Neural progenitor cell (in vitro differentiated cells): ENCODE measurements around the gene SPART. TPM values are rescaled to one million over a fixed set of nuclear protein-coding genes. Genes with fewer than 3 reads are reported as not detected.
A peak's percentile ranks its signal among the peaks of the same experiment; 100 is the strongest.

ENCODE experiments used
- DNase-seq: peaks from one replicate; pipeline ENCODE4 v3.0.0-alpha.2; 2016; ENCODE audit warnings: low spot score
- H2AFZ ChIP-seq: fragments of 200-600 bp; sonication (generic); replicated peaks from 2 replicates; pipeline ENCODE4 v1.6.1; 2016; ENCODE audit warnings: antibody characterized with exemption
- H3F3A ChIP-seq: fragments of 200-600 bp; sonication (generic); 2 replicates; pipeline ENCODE4 v1.6.1; 2016; ENCODE audit warnings: antibody characterized with exemption, low read depth
- H3K27ac ChIP-seq: fragments of 200-600 bp; sonication (generic); 2 replicates; pipeline ENCODE4 v1.5.1; 2016; ENCODE audit warnings: mild to moderate bottlenecking
- H3K27me3 ChIP-seq: fragments of 200-600 bp; sonication (generic); 2 replicates; pipeline ENCODE4 v1.6.1; 2016; ENCODE audit warnings: mild to moderate bottlenecking, moderate library complexity
- H3K36me3 ChIP-seq: fragments of 200-600 bp; sonication (generic); 2 replicates; pipeline ENCODE4 v1.5.1; 2016
- H3K4me1 ChIP-seq: fragments of 200-600 bp; sonication (generic); 2 replicates; pipeline ENCODE4 v1.6.1; 2016; ENCODE audit warnings: mixed run types
- H3K4me2 ChIP-seq: fragments of 200-600 bp; sonication (generic); 2 replicates; pipeline ENCODE4 v1.6.1; 2016
- H3K4me3 ChIP-seq: fragments of 200-600 bp; sonication (generic); 2 replicates; pipeline ENCODE4 v1.5.1; 2016
- H3K79me2 ChIP-seq: fragments of 200-600 bp; sonication (generic); 2 replicates; pipeline ENCODE4 v1.6.1; 2016; ENCODE audit warnings: low read depth
- H3K9ac ChIP-seq: fragments of 200-600 bp; sonication (generic); 2 replicates; pipeline ENCODE4 v1.6.1; 2016
- H3K9me3 ChIP-seq: fragments of 200-600 bp; sonication (generic); 2 replicates; pipeline ENCODE4 v1.5.1; 2016; ENCODE audit warnings: low read depth
- H4K20me1 ChIP-seq: fragments of 200-600 bp; sonication (generic); 2 replicates; pipeline ENCODE4 v1.6.1; 2016; ENCODE audit warnings: low read depth
- H3K27ac Mint-ChIP-seq: 3 replicates; pipeline ENCODE4 v1.8.0; 2021; ENCODE audit warnings: mixed read lengths
- H3K27me3 Mint-ChIP-seq: 2 replicates; pipeline ENCODE4 v1.8.0; 2022; ENCODE audit warnings: low read depth, mild to moderate bottlenecking, inconsistent platforms, moderate library complexity, mixed read lengths; ENCODE audit not compliant: insufficient read depth
- H3K36me3 Mint-ChIP-seq: 3 replicates; pipeline ENCODE4 v1.8.0; 2021; ENCODE audit warnings: mixed read lengths
- H3K4me1 Mint-ChIP-seq: 3 replicates; pipeline ENCODE4 v1.8.0; 2021; ENCODE audit warnings: mixed read lengths
- H3K4me3 Mint-ChIP-seq: 3 replicates; pipeline ENCODE4 v1.8.0; 2021; ENCODE audit warnings: mild to moderate bottlenecking, moderate library complexity, mixed read lengths
- H3K9me3 Mint-ChIP-seq: 3 replicates; pipeline ENCODE4 v1.8.0; 2020; ENCODE audit warnings: mixed read lengths
- CTCF ChIP-seq: fragments of 200-600 bp; sonication (generic); IDR thresholded peaks from 2 replicates; pipeline ENCODE4 v1.5.1; 2017; ENCODE audit warnings: antibody characterized with exemption, mild to moderate bottlenecking
- EZH2 ChIP-seq: fragments of 200-600 bp; sonication (generic); IDR thresholded peaks from 2 replicates; pipeline ENCODE4 v1.6.1; 2017; ENCODE audit warnings: antibody characterized with exemption, mild to moderate bottlenecking, moderate library complexity
- EZH2phosphoT487 ChIP-seq: fragments of 200-600 bp; sonication (generic); IDR thresholded peaks from 2 replicates; pipeline ENCODE4 v1.6.1; 2017; ENCODE audit warnings: antibody characterized with exemption
- total RNA-seq: library from RNA; depleted of rRNA; stranded (reverse); fragments of >200 nt; gene quantifications from 2 replicates; pipeline ENCODE4 v1.2.3, GENCODE V29; 2015; ENCODE audit warnings: low replicate concordance

Gene SPART
- total RNA-seq, 1 donor from 2014 or later: 70.9 TPM

GRCh38 chr13:36344173-36344572, 2.0 kb downstream of the SPART start:
- Histone ChIP-seq H3K4me3 (peak overlapping the region; percentile 77), H3K4me1 (peaks cover 3% of the 10 kb centered on the region), H3F3A (peaks cover 5% of the 10 kb centered on the region), H4K20me1 (peaks cover 8% of the 10 kb centered on the region), H2AFZ (no peak overlapping the region), H3K27ac (no peak overlapping the region), H3K36me3 (no peaks in the 10 kb centered on the region), H3K79me2 (peaks cover 60% of the 10 kb centered on the region), H3K27me3 (peaks cover 18% of the 10 kb centered on the region), H3K9me3 (no peaks in the 10 kb centered on the region), H3K9ac (no peak overlapping the region), H3K4me2 (peak overlapping the region; percentile 73)
- Mint-ChIP-seq H3K4me1 (peaks cover 17% of the 10 kb centered on the region), H3K27me3 (peaks cover under 1% of the 10 kb centered on the region), H3K36me3 (peaks cover 20% of the 10 kb centered on the region), H3K9me3 (peaks cover 9% of the 10 kb centered on the region), H3K4me3 (peak overlapping the region; percentile 95), H3K27ac (no peak overlapping the region)
- DNase-seq: no peak
- TF ChIP-seq EZH2: no peak
- no peak for TF ChIP-seq EZH2phosphoT487

- Mint-ChIP-seq H3K4me1 (peaks cover 17% of the 10 kb centered on the region), H3K27me3 (peaks cover 3% of the 10 kb centered on the region), H3K36me3 (peaks cover 22% of the 10 kb centered on the region), H3K4me3 (peak overlapping the region; percentile 95), H3K9me3 (peaks cover 13% of the 10 kb centered on the region), H3K27ac (no peak overlapping the region)
- H3K27me3 ChIP-seq: peaks cover 18% of the 10 kb centered on the region
- no peak overlapping the region for H3K4me2 ChIP-seq
- DNase-seq: no peak
- H3K36me3 ChIP-seq: no peaks in the 10 kb centered on the region
- peaks cover 64% of the 10 kb centered on the region for H3K79me2 ChIP-seq
- peaks cover 5% of the 10 kb centered on the region for H3F3A ChIP-seq
- peaks cover 4% of the 10 kb centered on the region for H3K4me1 ChIP-seq
- H3K9ac ChIP-seq: no peak overlapping the region
- H4K20me1 ChIP-seq: peaks cover 12% of the 10 kb centered on the region
- H3K9me3 ChIP-seq: no peaks in the 10 kb centered on the region
- H3K27ac ChIP-seq: no peak overlapping the region
- no peak overlapping the region for H2AFZ ChIP-seq
- TF ChIP-seq EZH2 (no peak), CTCF (no peak)
- H3K4me3 ChIP-seq: no peak overlapping the region
Observed at GRCh38 chr13:36343766-36344165, 2.4 kb downstream of the SPART start.

GRCh38 chr13:36342715-36343114, 3.5 kb downstream of the SPART start:
- no peak overlapping the region for H3K4me3 Mint-ChIP-seq
- Histone ChIP-seq H3K27me3 (peaks cover 18% of the 10 kb centered on the region), H3K27ac (no peak overlapping the region), H3K4me3 (no peak overlapping the region), H2AFZ (no peak overlapping the region), H3K4me1 (peaks cover 13% of the 10 kb centered on the region), H3K9ac (no peak overlapping the region), H3F3A (peaks cover 5% of the 10 kb centered on the region), H3K9me3 (no peaks in the 10 kb centered on the region), H3K36me3 (no peaks in the 10 kb centered on the region), H4K20me1 (peaks cover 21% of the 10 kb centered on the region), H3K4me2 (no peak overlapping the region), H3K79me2 (peaks cover 75% of the 10 kb centered on the region)
- peaks cover 3% of the 10 kb centered on the region for H3K27me3 Mint-ChIP-seq
- H3K36me3 Mint-ChIP-seq: peaks cover 23% of the 10 kb centered on the region
- H3K4me1 Mint-ChIP-seq: peaks cover 17% of the 10 kb centered on the region
- H3K9me3 Mint-ChIP-seq: peaks cover 14% of the 10 kb centered on the region
- TF ChIP-seq EZH2: no peak
- TF ChIP-seq CTCF: no peak
- H3K27ac Mint-ChIP-seq: no peak overlapping the region
- DNase-seq: no peak

- Histone ChIP-seq H3K9me3 (no peaks in the 10 kb centered on the region), H3K9ac (no peak overlapping the region), H3K4me3 (no peak overlapping the region), H3K4me1 (peaks cover 13% of the 10 kb centered on the region), H3K4me2 (no peak overlapping the region), H3K79me2 (peaks cover 85% of the 10 kb centered on the region), H2AFZ (no peak overlapping the region), H4K20me1 (peaks cover 21% of the 10 kb centered on the region), H3F3A (peaks cover 5% of the 10 kb centered on the region), H3K27ac (no peak overlapping the region), H3K36me3 (no peaks in the 10 kb centered on the region), H3K27me3 (peaks cover 18% of the 10 kb centered on the region)
- Mint-ChIP-seq H3K27ac (no peak overlapping the region), H3K4me1 (peaks cover 14% of the 10 kb centered on the region), H3K4me3 (no peak overlapping the region), H3K27me3 (peaks cover 3% of the 10 kb centered on the region), H3K36me3 (peaks cover 30% of the 10 kb centered on the region), H3K9me3 (peaks cover 16% of the 10 kb centered on the region)
- no peak for TF ChIP-seq EZH2
- TF ChIP-seq CTCF: no peak
- no peak for TF ChIP-seq EZH2phosphoT487
- no peak for DNase-seq
Observed at GRCh38 chr13:36341718-36342117, 4.5 kb downstream of the SPART start.
